ENCODE results near the gene SMURF1.

Gene SMURF1

GRCh38 chr7:99021941-99022560 lies 121.9 kb downstream of the SMURF1 start:
- no peak for DNase-seq

- DNase-seq: no peak
These were observed 123.5 kb downstream of the SMURF1 start for GRCh38 chr7:99020413-99020715.

GRCh38 chr7:99019523-99020412 lies 124.1 kb downstream of the SMURF1 start:
- DNase-seq: no peak

- no peak for DNase-seq
These were observed 127.7 kb downstream of the SMURF1 start for GRCh38 chr7:99016196-99016595.

- DNase-seq: no peak
These were observed 129.6 kb downstream of the SMURF1 start for GRCh38 chr7:99014113-99014985.

GRCh38 chr7:99013266-99014112 lies 130.4 kb downstream of the SMURF1 start:
- DNase-seq: no peak

- DNase-seq: no peak
These were observed 131.2 kb downstream of the SMURF1 start for GRCh38 chr7:99012722-99013121.

- no peak for DNase-seq
These were observed 132.1 kb downstream of the SMURF1 start for GRCh38 chr7:99011706-99012404.

- DNase-seq: no peak
These were observed 132.6 kb downstream of the SMURF1 start for GRCh38 chr7:99011341-99011705.

GRCh38 chr7:99010281-99010680 lies 133.6 kb downstream of the SMURF1 start:
- DNase-seq: no peak

GRCh38 chr7:99008921-99009530 lies 134.9 kb downstream of the SMURF1 start:
- no peak for DNase-seq

- DNase-seq: no peak
These were observed 135.7 kb downstream of the SMURF1 start for GRCh38 chr7:99008181-99008631.

- no peak for DNase-seq
These were observed 137.0 kb downstream of the SMURF1 start for GRCh38 chr7:99006739-99007424.

GRCh38 chr7:99005776-99006175 lies 138.1 kb downstream of the SMURF1 start:
- DNase-seq: no peak

GRCh38 chr7:99004781-99005500 lies 139.0 kb downstream of the SMURF1 start:
- DNase-seq: no peak

GRCh38 chr7:99004216-99004615 lies 139.7 kb downstream of the SMURF1 start:
- no peak for DNase-seq

GRCh38 chr7:99003419-99003818 lies 140.5 kb downstream of the SMURF1 start:
- DNase-seq: no peak

- no peak for DNase-seq
These were observed 141.1 kb downstream of the SMURF1 start for GRCh38 chr7:99002827-99003212.

- no peak for DNase-seq
These were observed 141.6 kb downstream of the SMURF1 start for GRCh38 chr7:99002148-99002826.

Measured in CD4-positive, alpha-beta T cell treated with Interleukin-10 for 1 hour (primary cell).